Tibial artery (tissue), 4 donors: ENCODE results near the gene C1orf185.

Experiments used
- DNase-seq, 2 donors: peaks; one replicate each; pipeline ENCODE4 v3.0.0-alpha.2; 2019
- H3K27ac ChIP-seq, 2 donors: fragments of 200-600 bp; sonication (generic) in 1 of 2; 1 replicate in 1 of 2; 2 replicates in 1 of 2; pipeline ENCODE4 v1.5.1; 2018 to 2019; ENCODE audit warnings: mild to moderate bottlenecking in 1 of 2
- H3K27me3 ChIP-seq, 2 donors: fragments of 200-600 bp; sonication (generic) in 1 of 2; one replicate each; pipeline versions ENCODE4 v1.5.1 to v1.6.0; 2016 to 2019
- H3K36me3 ChIP-seq, 3 donors: fragments of 200-600 bp; sonication (generic) in 2 of 3; one replicate each; pipeline ENCODE4 v1.5.1; 2016 to 2019; ENCODE audit warnings: mild to moderate bottlenecking in 2 of 3
- H3K4me1 ChIP-seq, 4 donors: fragments of 200-600 bp; sonication (generic) in 2 of 4; 1 replicate in 3 of 4; 2 replicates in 1 of 4; pipeline ENCODE4 v1.5.1; 2016 to 2019
- H3K4me3 ChIP-seq, 2 donors: fragments of 200-600 bp; sonication (generic) in 1 of 2; 1 replicate in 1 of 2; 2 replicates in 1 of 2; pipeline ENCODE4 v1.5.1; 2018 to 2019; ENCODE audit warnings: mild to moderate bottlenecking in 2 of 2
- H3K9me3 ChIP-seq, 3 donors: fragments of 200-600 bp; sonication (generic) in 1 of 3; one replicate each; pipeline ENCODE4 v1.5.1; 2016 to 2019
- CTCF ChIP-seq, 2 experiments: fragments of 200-600 bp in 1 of 2; fragments of 450-650 bp in 1 of 2; IDR thresholded peaks; one replicate each; pipeline ENCODE4 v1.5.1; 2017 to 2019; ENCODE audit warnings: antibody characterized with exemption in 2 of 2, mild to moderate bottlenecking in 1 of 2, moderate library complexity in 1 of 2
- intact Hi-C: fragments of 100-400 bp; cut with DNase I; formaldehyde crosslinking; loops from one replicate; pipeline ENCODE4 v1.15.0; 2023; ENCODE audit warnings: low total_unique reads

Gene C1orf185

GRCh38 chr1:51086496-51087271 is 15.3 kb upstream of the C1orf185 start:
- H3K36me3 ChIP-seq = no peaks in the 10 kb centered on the region
- no peak for DNase-seq
- H3K4me3 ChIP-seq = no peak overlapping the region
- no peak overlapping the region for H3K27ac ChIP-seq
- peaks cover 0 to 7% of the 10 kb centered on the region in 2 donors for H3K27me3 ChIP-seq
- peaks cover 0 to 6% (median 4%) of the 10 kb centered on the region in 3 donors for H3K9me3 ChIP-seq
- intact Hi-C loops = no loop called here
- no peaks in the 10 kb centered on the region for H3K4me1 ChIP-seq
- TF ChIP-seq CTCF (IDR thresholded peaks at IDR 0.05) = no peak

GRCh38 chr1:51088474-51088873 is 13.6 kb upstream of the C1orf185 start:
- DNase-seq = no peak
- TF ChIP-seq CTCF (IDR thresholded peaks at IDR 0.05) = no peak
- H3K4me3 ChIP-seq = no peak overlapping the region
- H3K36me3 ChIP-seq = no peaks in the 10 kb centered on the region
- H3K9me3 ChIP-seq = peaks cover 0 to 9% (median 6%) of the 10 kb centered on the region in 3 donors
- no peak overlapping the region for H3K27ac ChIP-seq
- peaks cover 0 to 7% of the 10 kb centered on the region in 2 donors for H3K27me3 ChIP-seq
- intact Hi-C loops = no loop called here
- H3K4me1 ChIP-seq = no peaks in the 10 kb centered on the region

GRCh38 chr1:51093581-51093980 is 8.4 kb upstream of the C1orf185 start:
- Histone ChIP-seq H3K27me3 (peaks cover 0 to 9% of the 10 kb centered on the region in 2 donors), H3K36me3 (no peaks in the 10 kb centered on the region), H3K4me1 (no peaks in the 10 kb centered on the region), H3K9me3 (peaks cover 2 to 16% (median 12%) of the 10 kb centered on the region in 3 donors), H3K4me3 (no peak overlapping the region), H3K27ac (no peak overlapping the region)
- no peak for DNase-seq
- TF ChIP-seq CTCF (IDR thresholded peaks at IDR 0.05) = no peak
- intact Hi-C loops = no loop called here

- TF ChIP-seq CTCF (IDR thresholded peaks at IDR 0.05) = no peak
- no peak overlapping the region for H3K27ac ChIP-seq
- intact Hi-C loops = no loop called here
- H3K4me1 ChIP-seq = no peaks in the 10 kb centered on the region
- H3K9me3 ChIP-seq = peaks cover 2 to 10% (median 8%) of the 10 kb centered on the region in 3 donors
- no peak overlapping the region for H3K4me3 ChIP-seq
- DNase-seq = no peak
- H3K27me3 ChIP-seq = peaks cover 0 to 9% of the 10 kb centered on the region in 2 donors
- H3K36me3 ChIP-seq = no peaks in the 10 kb centered on the region
Measured at GRCh38 chr1:51097171-51097570, 4.9 kb upstream of the C1orf185 start.

GRCh38 chr1:51100264-51100880 is 1.7 kb upstream of the C1orf185 start:
- TF ChIP-seq CTCF (IDR thresholded peaks at IDR 0.05) = no peak
- Histone ChIP-seq H3K27ac (no peak overlapping the region), H3K27me3 (peaks cover 0 to 1% of the 10 kb centered on the region in 2 donors), H3K9me3 (peaks cover 2 to 7% (median 2%) of the 10 kb centered on the region in 3 donors), H3K4me3 (no peak overlapping the region), H3K4me1 (no peaks in the 10 kb centered on the region), H3K36me3 (no peaks in the 10 kb centered on the region)
- intact Hi-C loops = no loop called here
- no peak for DNase-seq
